Upper lobe of left lung (tissue), 6 donors: ENCODE measurements around the gene CYB561D1. TPM values are rescaled to one million over a fixed set of nuclear protein-coding genes. Genes with fewer than 3 reads are reported as not detected.
A peak's percentile ranks its signal among the peaks of the same experiment; 100 is the strongest.

ENCODE experiments used
- ATAC-seq, 2 donors: fragments of 200-7000 bp; cut with Tn5 transposase; one replicate each; pipeline ENCODE4 v1.9.1; 2022; ENCODE audit warnings: mild to moderate bottlenecking in 2 of 2, moderate library complexity in 2 of 2; ENCODE audit not compliant: low FRiP score in 2 of 2
- DNase-seq, 2 donors: peaks; one replicate each; pipeline ENCODE4 v3.0.0-alpha.2; 2019 to 2020
- H3K27ac ChIP-seq, 4 donors: fragments of 200-600 bp; sonication (generic); one replicate each; pipeline ENCODE4 v1.5.1; 2016 to 2019
- H3K27me3 ChIP-seq, 4 donors: fragments of 200-600 bp; sonication (generic); one replicate each; pipeline ENCODE4 v1.5.1; 2017 to 2019
- H3K36me3 ChIP-seq, 4 donors: fragments of 200-600 bp; sonication (generic); one replicate each; pipeline ENCODE4 v1.5.1; 2016 to 2019
- H3K4me1 ChIP-seq, 4 donors: fragments of 200-600 bp; sonication (generic); one replicate each; pipeline ENCODE4 v1.5.1; 2018 to 2019
- H3K4me3 ChIP-seq, 4 donors: fragments of 200-600 bp; sonication (generic); one replicate each; pipeline ENCODE4 v1.5.1; 2017 to 2019; ENCODE audit warnings: mild to moderate bottlenecking in 2 of 4, moderate library complexity in 1 of 4
- H3K9me3 ChIP-seq, 4 donors: fragments of 200-600 bp; sonication (generic); one replicate each; pipeline ENCODE4 v1.5.1; 2018 to 2019
- CTCF ChIP-seq, 6 experiments: fragments of 450-650 bp in 4 of 6; fragments of 200-600 bp in 2 of 6; sonication (generic) in 2 of 6; IDR thresholded peaks; one replicate each; pipeline ENCODE4 v1.5.1; 2016 to 2019; ENCODE audit warnings: antibody characterized with exemption in 6 of 6
- EP300 ChIP-seq, 4 donors: sonication (generic); formaldehyde crosslinking; IDR thresholded peaks; one replicate each; pipeline ENCODE4 v1.5.1; 2017; ENCODE audit warnings: antibody characterized with exemption in 4 of 4, control low read depth in 2 of 4
- POLR2A ChIP-seq, 4 donors: fragments of 450-650 bp; IDR thresholded peaks; one replicate each; pipeline ENCODE4 v1.5.1; 2016 to 2017; ENCODE audit warnings: antibody characterized with exemption in 4 of 4, mild to moderate bottlenecking in 2 of 4
- POLR2AphosphoS5 ChIP-seq, 2 donors: sonication (generic); formaldehyde crosslinking; IDR thresholded peaks; one replicate each; pipeline ENCODE4 v1.5.1; 2017; ENCODE audit warnings: antibody characterized with exemption in 2 of 2
- WGBS, 2 donors: methylation state at CpG; one replicate each; pipeline ENCODE4 v1.1.5; 2017 to 2018; 5-methylcytosine and 5-hydroxymethylcytosine counted together
- total RNA-seq, 6 donors: library from RNA; depleted of rRNA in 4 of 6; stranded (reverse); fragments of >200 nt in 4 of 6; gene quantifications; one replicate each; pipeline versions ENCODE4 v1.1.0 to v1.2.1, GENCODE V29; 2016 to 2021
- donor health status: DM: no; HTN: no; CAD: no; lungs with moderate emphysema.
- donor health status: DM: no; HTN: yes; CAD: no; lungs with severe emphysema.

The CYB561D1 gene
- total RNA-seq, 6 donors from 2014 or later, result 4.2 to 16.4 (median 9.9) TPM

- no peaks in the 10 kb centered on the region for H3K27me3 ChIP-seq
- no peak for ATAC-seq
- no peak overlapping the region for H3K4me3 ChIP-seq
- 80 to 83% methylated on average over 4 to 5 of the region's 5 CpGs for WGBS, 2 donors
- peaks cover 0 to 18% (median 6%) of the 10 kb centered on the region in 4 donors for H3K36me3 ChIP-seq
- no peak overlapping the region for H3K27ac ChIP-seq
- TF ChIP-seq CTCF (IDR thresholded peaks at IDR 0.05), result no peak
- TF ChIP-seq EP300 (IDR thresholded peaks at IDR 0.05), result no peak
- no peak for TF ChIP-seq POLR2AphosphoS5 (IDR thresholded peaks at IDR 0.05)
- TF ChIP-seq POLR2A (IDR thresholded peaks at IDR 0.05), result no peak
- H3K4me1 ChIP-seq, result peaks cover 15 to 24% (median 15%) of the 10 kb centered on the region in 4 donors
- no peaks in the 10 kb centered on the region for H3K9me3 ChIP-seq
- no peak for DNase-seq
Measured at GRCh38 chr1:109488201-109488600, 5.7 kb upstream of the CYB561D1 start.

GRCh38 chr1:109488696-109489095 lies 5.2 kb upstream of the CYB561D1 start:
- ATAC-seq, result no peak
- Histone ChIP-seq H3K4me1 (peaks cover 18 to 26% (median 18%) of the 10 kb centered on the region in 4 donors), H3K9me3 (no peaks in the 10 kb centered on the region), H3K36me3 (peaks cover 0 to 18% (median 6%) of the 10 kb centered on the region in 4 donors), H3K27me3 (peaks cover 0 to 2% (median 0%) of the 10 kb centered on the region in 4 donors), H3K4me3 (no peak overlapping the region), H3K27ac (no peak overlapping the region)
- TF ChIP-seq EP300 (IDR thresholded peaks at IDR 0.05), result no peak
- no peak for TF ChIP-seq CTCF (IDR thresholded peaks at IDR 0.05)
- no peak for TF ChIP-seq POLR2AphosphoS5 (IDR thresholded peaks at IDR 0.05)
- TF ChIP-seq POLR2A (IDR thresholded peaks at IDR 0.05), result no peak
- WGBS, 2 donors, result 93 to 95% methylated on average over 6 to 12 of the region's 12 CpGs
- peak in 1 of 2 donors; percentile 59 for DNase-seq

- 84 to 88% methylated on average over 9 to 11 of the region's 11 CpGs for WGBS, 2 donors
- DNase-seq, result peak; percentile 46 to 47
- TF ChIP-seq POLR2AphosphoS5 (IDR thresholded peaks at IDR 0.05), result no peak
- TF ChIP-seq CTCF (IDR thresholded peaks at IDR 0.05), result peak; percentile 53 to 85 (median 70)
- Histone ChIP-seq H3K27ac (no peak overlapping the region), H3K4me1 (peaks cover 16 to 24% (median 17%) of the 10 kb centered on the region in 4 donors), H3K27me3 (peaks cover 0 to 3% (median 0%) of the 10 kb centered on the region in 4 donors), H3K4me3 (no peak overlapping the region), H3K36me3 (peaks cover 0 to 18% (median 6%) of the 10 kb centered on the region in 4 donors), H3K9me3 (no peaks in the 10 kb centered on the region)
- ATAC-seq, result peak; percentile 52 to 60
Measured at GRCh38 chr1:109490029-109490933, 3.6 kb upstream of the CYB561D1 start.

- H3K27me3 ChIP-seq, result peaks cover 0 to 3% (median 0%) of the 10 kb centered on the region in 4 donors
- TF ChIP-seq POLR2A (IDR thresholded peaks at IDR 0.05) (no peak), CTCF (IDR thresholded peaks at IDR 0.05) (no peak), EP300 (IDR thresholded peaks at IDR 0.05) (no peak), POLR2AphosphoS5 (IDR thresholded peaks at IDR 0.05) (no peak)
- no peak overlapping the region for H3K27ac ChIP-seq
- H3K9me3 ChIP-seq, result no peaks in the 10 kb centered on the region
- H3K36me3 ChIP-seq, result peaks cover 0 to 21% (median 8%) of the 10 kb centered on the region in 4 donors
- WGBS, 2 donors, result 93 to 95% methylated on average over 11 of the region's 11 CpGs
- no peak for ATAC-seq
- no peak overlapping the region for H3K4me3 ChIP-seq
- peak in 1 of 2 donors; percentile 59 for DNase-seq
- H3K4me1 ChIP-seq, result peaks cover 15 to 24% (median 18%) of the 10 kb centered on the region in 4 donors
Measured at GRCh38 chr1:109490934-109491302, 3.0 kb upstream of the CYB561D1 start.
